Measurements from ENCODE around the gene NMNAT2. TPM values are rescaled to one million over a fixed set of nuclear protein-coding genes. Genes with fewer than 3 reads are reported as not detected.

NMNAT2 gene
- total RNA-seq, 4 donors from 2014 or later, result 0.60 to 1.7 (median 0.92) TPM

GRCh38 chr1:183319051-183319450 is 99.1 kb downstream of the NMNAT2 start:
- Histone ChIP-seq H3K4me1 (peaks cover 0 to 24% (median 6%) of the 10 kb centered on the region in 4 donors), H3K27ac (peak overlapping the region in 2 of 4 donors; percentile 37 to 85), H3K4me3 (no peak overlapping the region), H3K9me3 (no peaks in the 10 kb centered on the region), H3K36me3 (no peaks in the 10 kb centered on the region), H3K27me3 (no peaks in the 10 kb centered on the region)
- 82 to 88% methylated on average over 4 of the region's 4 CpGs for WGBS, 2 donors
- no peak for TF ChIP-seq POLR2A (IDR thresholded peaks at IDR 0.05)
- TF ChIP-seq CTCF (IDR thresholded peaks at IDR 0.05), result no peak
- no peak for TF ChIP-seq EP300 (IDR thresholded peaks at IDR 0.05)
- no peak for DNase-seq (ENCODE audit: low spot score in 2 of 2)

- peak; percentile 31 to 80 (median 59) for TF ChIP-seq CTCF (IDR thresholded peaks at IDR 0.05)
- peak in 1 of 2 donors; percentile 82 for TF ChIP-seq EP300 (IDR thresholded peaks at IDR 0.05)
- TF ChIP-seq POLR2A (IDR thresholded peaks at IDR 0.05), result no peak
- Histone ChIP-seq H3K27ac (peak overlapping the region; percentile 43 to 85 (median 70)), H3K27me3 (no peaks in the 10 kb centered on the region), H3K36me3 (no peaks in the 10 kb centered on the region), H3K4me1 (peaks cover 0 to 24% (median 6%) of the 10 kb centered on the region in 4 donors), H3K9me3 (no peaks in the 10 kb centered on the region), H3K4me3 (no peak overlapping the region)
- peak; percentile 72 to 82 for DNase-seq (ENCODE audit: low spot score in 2 of 2)
- WGBS, 2 donors, result 18 to 22% methylated on average over 4 of the region's 4 CpGs
Measured at GRCh38 chr1:183318433-183318832, 99.7 kb downstream of the NMNAT2 start.

GRCh38 chr1:183315991-183316758 is 102.0 kb downstream of the NMNAT2 start:
- peak overlapping the region in 1 of 4 donors; percentile 2 for H3K27ac ChIP-seq
- WGBS, 2 donors, result 52 to 67% methylated on average over 6 of the region's 6 CpGs

GRCh38 chr1:183313063-183313462 is 105.1 kb downstream of the NMNAT2 start:
- H3K27ac ChIP-seq, result no peak overlapping the region

More at GRCh38 chr1:183315991-183316758, 102.0 kb downstream of the NMNAT2 start:
- no peak for TF ChIP-seq CTCF (IDR thresholded peaks at IDR 0.05)
- TF ChIP-seq EP300 (IDR thresholded peaks at IDR 0.05), result no peak
- TF ChIP-seq POLR2A (IDR thresholded peaks at IDR 0.05), result no peak
- Histone ChIP-seq H3K27me3 (no peaks in the 10 kb centered on the region), H3K36me3 (no peaks in the 10 kb centered on the region), H3K4me3 (no peak overlapping the region), H3K4me1 (peaks cover 0 to 25% (median 6%) of the 10 kb centered on the region in 4 donors), H3K9me3 (no peaks in the 10 kb centered on the region)
- no peak for DNase-seq (ENCODE audit: low spot score in 2 of 2)

More at GRCh38 chr1:183313063-183313462, 105.1 kb downstream of the NMNAT2 start:
- DNase-seq (ENCODE audit: low spot score in 2 of 2), result no peak
- TF ChIP-seq CTCF (IDR thresholded peaks at IDR 0.05) (no peak), POLR2A (IDR thresholded peaks at IDR 0.05) (no peak), EP300 (IDR thresholded peaks at IDR 0.05) (no peak)
- no peaks in the 10 kb centered on the region for H3K27me3 ChIP-seq
- no peak overlapping the region for H3K4me3 ChIP-seq
- WGBS, 2 donors, result 74 to 75% methylated on average over 3 of the region's 3 CpGs
- H3K9me3 ChIP-seq, result no peaks in the 10 kb centered on the region
- H3K4me1 ChIP-seq, result peaks cover 0 to 25% (median 4%) of the 10 kb centered on the region in 4 donors
- H3K36me3 ChIP-seq, result no peaks in the 10 kb centered on the region
